Endodermal cell (in vitro differentiated cells): Measurements from ENCODE around the gene POU6F2. TPM values are rescaled to one million over a fixed set of nuclear protein-coding genes. Genes with fewer than 3 reads are reported as not detected.

Experiments
- DNase-seq: peaks from one replicate; pipeline ENCODE4 v3.0.0-alpha.2; 2017
- H3K27ac ChIP-seq: 2 replicates; pipeline ENCODE4 v1.5.1; 2013; ENCODE audit warnings: mild to moderate bottlenecking, low read depth, low read length, moderate library complexity
- H3K27me3 ChIP-seq: 2 replicates; pipeline ENCODE4 v1.6.1; 2013; ENCODE audit warnings: mild to moderate bottlenecking, low read length, moderate library complexity; ENCODE audit not compliant: insufficient read depth, control insufficient read depth, poor library complexity, severe bottlenecking
- H3K36me3 ChIP-seq: 2 replicates; pipeline ENCODE4 v1.7.0; 2013; ENCODE audit warnings: mild to moderate bottlenecking, low read length, moderate library complexity; ENCODE audit not compliant: control insufficient read depth, insufficient read depth
- H3K4me1 ChIP-seq: one replicate; pipeline ENCODE4 v1.7.0; 2013; ENCODE audit warnings: low read length; ENCODE audit not compliant: control insufficient read depth, insufficient read depth
- H3K4me3 ChIP-seq: 2 replicates; pipeline ENCODE4 v1.5.1; 2013; ENCODE audit warnings: mild to moderate bottlenecking, low read length, moderate library complexity
- H3K9ac ChIP-seq: 2 replicates; pipeline ENCODE4 v1.6.1; 2013; ENCODE audit warnings: mild to moderate bottlenecking, low read length, moderate library complexity; ENCODE audit not compliant: poor library complexity, severe bottlenecking; ENCODE audit errors: extremely low read depth
- H3K9me3 ChIP-seq: 2 replicates; pipeline ENCODE4 v1.6.1; 2013; ENCODE audit warnings: mild to moderate bottlenecking, low read length, moderate library complexity; ENCODE audit not compliant: control insufficient read depth
- H3K27ac Mint-ChIP-seq: 2 replicates; pipeline ENCODE4 v1.8.0; 2020; ENCODE audit warnings: mixed read lengths
- H3K27me3 Mint-ChIP-seq: 2 replicates; pipeline ENCODE4 v1.8.0; 2021; ENCODE audit warnings: mild to moderate bottlenecking, mixed read lengths; ENCODE audit not compliant: insufficient read depth
- H3K36me3 Mint-ChIP-seq: 2 replicates; pipeline ENCODE4 v1.8.0; 2020; ENCODE audit warnings: low read depth, mixed read lengths
- H3K4me1 Mint-ChIP-seq: 2 replicates; pipeline ENCODE4 v1.8.0; 2020; ENCODE audit warnings: mixed read lengths
- H3K4me3 Mint-ChIP-seq: 2 replicates; pipeline ENCODE4 v1.8.0; 2020; ENCODE audit warnings: mild to moderate bottlenecking, moderate library complexity, mixed read lengths
- H3K9me3 Mint-ChIP-seq: 2 replicates; pipeline ENCODE4 v1.8.0; 2020; ENCODE audit warnings: mild to moderate bottlenecking, mixed read lengths
- WGBS, 2 experiments: methylation state at CpG; one replicate each; pipeline versions ENCODE4 v1.1.5 to v1.1.7; 2013; ENCODE audit warnings: missing lambda C conversion rate in 2 of 2, mixed read lengths in 1 of 2; ENCODE audit not compliant: insufficient coverage in 1 of 2, insufficient read length in 1 of 2; 5-methylcytosine and 5-hydroxymethylcytosine counted together
- total RNA-seq, 2 donors: library from RNA; stranded (reverse); fragmentation: NEBNext Ultra II Directional in 1 of 2; extraction: Animal tissue kit (Norgen Biotek cat#: 25700) in 1 of 2; gene quantifications; 2 replicates in 1 of 2; 3 replicates in 1 of 2; pipeline ENCODE4 v1.2.1, GENCODE V29; 2021
- TF ChIP-seq, protein P1 (sequence below): fragments of 200-600 bp; sonication (generic); conservative IDR thresholded peaks from 2 replicates; pipeline ENCODE4 v1.5.0; 2021; ENCODE audit warnings: antibody characterized with exemption, mild to moderate bottlenecking

The POU6F2 gene
- total RNA-seq, 2 donors from 2014 or later = 6.0 to 10.0 TPM

DNA sequence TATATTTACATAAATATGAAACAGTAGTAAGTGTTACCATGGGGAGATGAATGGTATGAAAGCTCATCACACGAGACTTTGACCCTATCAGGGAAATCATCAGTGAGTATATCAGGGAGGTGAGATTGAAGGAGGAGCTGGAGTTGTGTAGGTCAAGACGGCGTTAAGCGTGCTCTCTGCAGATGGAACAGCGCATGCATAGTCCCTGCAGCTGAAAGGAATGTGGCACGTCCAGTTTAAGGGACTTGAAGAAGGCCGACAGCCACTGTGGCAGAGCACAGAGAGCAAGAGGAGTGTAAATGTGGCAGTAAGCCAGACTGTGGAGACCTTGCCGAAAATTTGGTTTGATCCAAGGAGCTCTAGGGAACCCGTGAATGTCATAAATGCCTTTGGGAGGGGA lies 38.9 kb downstream of the POU6F2 start:
- WGBS, 2 experiments = 90 to 91% methylated on average over 9 of the region's 9 CpGs
- Mint-ChIP-seq H3K27ac (peak overlapping the region; percentile 69), H3K36me3 (peaks cover 10% of the 10 kb centered on the region), H3K4me1 (peaks cover 16% of the 10 kb centered on the region), H3K27me3 (no peaks in the 10 kb centered on the region), H3K4me3 (no peak overlapping the region), H3K9me3 (peaks cover 7% of the 10 kb centered on the region)
- H3K9me3 ChIP-seq = peaks cover 8% of the 10 kb centered on the region
- no peak overlapping the region for H3K27ac ChIP-seq
- H3K36me3 ChIP-seq = no peaks in the 10 kb centered on the region
- H3K4me3 ChIP-seq = no peak overlapping the region
- no peak overlapping the region for H3K9ac ChIP-seq
- TF ChIP-seq, protein P1, sequence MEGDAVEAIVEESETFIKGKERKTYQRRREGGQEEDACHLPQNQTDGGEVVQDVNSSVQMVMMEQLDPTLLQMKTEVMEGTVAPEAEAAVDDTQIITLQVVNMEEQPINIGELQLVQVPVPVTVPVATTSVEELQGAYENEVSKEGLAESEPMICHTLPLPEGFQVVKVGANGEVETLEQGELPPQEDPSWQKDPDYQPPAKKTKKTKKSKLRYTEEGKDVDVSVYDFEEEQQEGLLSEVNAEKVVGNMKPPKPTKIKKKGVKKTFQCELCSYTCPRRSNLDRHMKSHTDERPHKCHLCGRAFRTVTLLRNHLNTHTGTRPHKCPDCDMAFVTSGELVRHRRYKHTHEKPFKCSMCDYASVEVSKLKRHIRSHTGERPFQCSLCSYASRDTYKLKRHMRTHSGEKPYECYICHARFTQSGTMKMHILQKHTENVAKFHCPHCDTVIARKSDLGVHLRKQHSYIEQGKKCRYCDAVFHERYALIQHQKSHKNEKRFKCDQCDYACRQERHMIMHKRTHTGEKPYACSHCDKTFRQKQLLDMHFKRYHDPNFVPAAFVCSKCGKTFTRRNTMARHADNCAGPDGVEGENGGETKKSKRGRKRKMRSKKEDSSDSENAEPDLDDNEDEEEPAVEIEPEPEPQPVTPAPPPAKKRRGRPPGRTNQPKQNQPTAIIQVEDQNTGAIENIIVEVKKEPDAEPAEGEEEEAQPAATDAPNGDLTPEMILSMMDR = no peak
- H3K27me3 ChIP-seq = no peaks in the 10 kb centered on the region
- H3K4me1 ChIP-seq = no peaks in the 10 kb centered on the region
- no peak for DNase-seq

DNA sequence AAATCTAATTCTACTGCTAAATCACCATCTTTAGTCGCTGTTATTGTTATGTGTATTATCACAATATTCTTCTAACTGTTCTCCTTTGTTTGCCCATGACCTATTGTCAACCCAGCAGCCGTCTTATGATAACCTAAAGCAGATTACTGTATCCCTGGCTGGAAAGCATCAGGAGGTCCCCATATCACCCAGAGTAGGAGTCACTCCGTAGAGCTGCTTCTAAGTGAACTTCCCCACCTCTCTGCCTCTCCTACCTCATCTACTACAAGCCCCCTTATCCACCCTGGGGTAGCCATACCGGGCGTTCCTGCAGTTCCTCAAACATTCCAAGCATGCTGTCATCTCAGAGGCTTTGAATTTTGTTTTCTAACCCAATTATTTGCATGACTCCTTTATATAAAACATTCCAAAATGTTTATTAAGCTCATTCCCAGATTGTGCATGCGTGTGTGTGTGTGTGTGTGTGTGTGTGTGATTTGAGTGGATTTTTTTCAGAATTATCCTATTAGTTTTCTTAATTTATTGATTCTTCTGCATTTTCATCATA lies 39.7 kb downstream of the POU6F2 start:
- Mint-ChIP-seq H3K27ac (peak overlapping the region; percentile 78), H3K4me3 (no peak overlapping the region), H3K36me3 (peaks cover 12% of the 10 kb centered on the region), H3K4me1 (peaks cover 16% of the 10 kb centered on the region), H3K9me3 (peaks cover 8% of the 10 kb centered on the region), H3K27me3 (no peaks in the 10 kb centered on the region)
- no peak overlapping the region for H3K9ac ChIP-seq
- TF ChIP-seq, protein P1 = no peak
- no peaks in the 10 kb centered on the region for H3K36me3 ChIP-seq
- no peaks in the 10 kb centered on the region for H3K27me3 ChIP-seq
- no peak overlapping the region for H3K4me3 ChIP-seq
- peak; percentile 66 for DNase-seq
- 34 to 72% methylated on average over 4 to 5 of the region's 6 CpGs for WGBS, 2 experiments
- no peaks in the 10 kb centered on the region for H3K4me1 ChIP-seq
- peaks cover 11% of the 10 kb centered on the region for H3K9me3 ChIP-seq
- H3K27ac ChIP-seq = no peak overlapping the region

DNA sequence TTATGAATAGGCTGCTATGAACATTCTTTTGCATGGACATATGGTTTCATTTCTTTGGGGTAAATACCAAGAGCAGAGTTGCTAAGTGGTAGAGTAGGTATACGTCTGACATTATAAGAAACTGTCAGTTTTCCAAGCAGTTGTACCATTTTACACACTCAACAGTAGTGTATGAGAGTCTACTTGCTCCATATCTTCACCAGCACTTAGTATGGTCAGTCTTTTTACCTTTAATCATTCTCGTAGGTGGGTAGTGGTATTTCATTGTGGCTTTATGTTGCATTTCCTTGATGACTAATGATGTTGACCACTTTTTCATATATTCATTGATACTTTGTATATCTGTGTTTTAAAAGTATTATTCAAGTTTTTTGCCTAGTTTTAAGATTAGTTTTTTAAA lies 45.1 kb downstream of the POU6F2 start:
- Histone ChIP-seq H3K27me3 (no peaks in the 10 kb centered on the region), H3K9me3 (peaks cover 18% of the 10 kb centered on the region), H3K4me3 (peak overlapping the region; percentile 12), H3K36me3 (no peaks in the 10 kb centered on the region), H3K27ac (no peak overlapping the region), H3K9ac (no peak overlapping the region), H3K4me1 (no peaks in the 10 kb centered on the region)
- DNase-seq = no peak
- Mint-ChIP-seq H3K27me3 (no peaks in the 10 kb centered on the region), H3K27ac (no peak overlapping the region), H3K36me3 (peaks cover 21% of the 10 kb centered on the region), H3K4me1 (peaks cover 5% of the 10 kb centered on the region), H3K9me3 (peaks cover 16% of the 10 kb centered on the region), H3K4me3 (no peak overlapping the region)
- 100% methylated on average over 1 of the region's 2 CpGs; no CpG with 5 or more reads in 1 of the 2 experiments for WGBS, 2 experiments
- TF ChIP-seq, protein P1 = no peak
